ENCODE data around the gene LSAMP. TPM values are rescaled to one million over a fixed set of nuclear protein-coding genes. Genes with fewer than 3 reads are reported as not detected.

LSAMP gene
- total and polyA plus RNA-seq, 9 of the 15 experiments (the other 6 are each of a cell fraction or from before 2014, with no cell fraction given), result 0.09 to 0.11 TPM; not detected in 7

GRCh38 chr3:116077059-116077458 lies 368.2 kb downstream of the LSAMP start:
- CTCF ChIA-PET (ENCODE audit: low intra/inter-chr PET ratio), result no interaction called here
- Histone ChIP-seq H3K36me3 (ENCODE audit: control insufficient read depth, insufficient read depth, low read length) (no peaks in the 10 kb centered on the region), H3K4me2 (ENCODE audit: insufficient read depth, low read length) (no peak overlapping the region), H3K79me2 (ENCODE audit: control insufficient read depth, insufficient read depth, low read length) (no peaks in the 10 kb centered on the region), H4K20me1 (replicated peaks; ENCODE audit: control insufficient read depth, insufficient read depth, low read length) (no peaks in the 10 kb centered on the region), H3K9me3 (replicated peaks; ENCODE audit: control insufficient read depth, insufficient read depth, low read depth, low read length) (no peaks in the 10 kb centered on the region), H3K4me3 (no peak overlapping the region), H3K27ac (ENCODE audit: extremely low read depth, low read depth, low read length) (no peak overlapping the region; the same call in 2 of the 3 replicates), H3K4me1 (replicated peaks in 1 of 2; ENCODE audit: control insufficient read depth in 2 of 2, insufficient read depth in 2 of 2, low read length in 2 of 2) (peaks cover 0 to 5% of the 10 kb centered on the region in 2 experiments; a peak in 2 of 5 replicates), H2AFZ (ENCODE audit: low read depth, low read length) (no peak overlapping the region), H3K9ac (ENCODE audit: insufficient read depth in 1 of 2, low read depth in 2 of 2, low read length in 2 of 2) (no peak overlapping the region), H3K9me1 (ENCODE audit: control insufficient read depth, insufficient read depth, low read length) (no peaks in the 10 kb centered on the region), H3K27me3 (ENCODE audit: control insufficient read depth in 2 of 2, insufficient read depth in 2 of 2, low read length in 2 of 2) (no peaks in the 10 kb centered on the region)
- in situ Hi-C loops (cut with MboI) (no loop called here), intact Hi-C loops (cut with micrococcal nuclease) (no loop called here)
- ATAC-seq (no peak), FAIRE-seq (no peak), DNase-seq (ENCODE audit: extremely low read depth in 1 of 4, low spot score in 3 of 4) (no peak)
- BruUV-seq (replicated peaks), result no TSS peak
- TF ChIP-seq CEBPB (tag; IDR thresholded peaks at IDR 0.05) (peak; percentile 66), USF2 (CRISPR knock-in tag; IDR thresholded peaks at IDR 0.05) (no peak), CEBPG (CRISPR knock-in tag; IDR thresholded peaks at IDR 0.05) (no peak), CEBPG (tag; conservative IDR thresholded peaks at IDR 0.05 in 1 of 2, IDR thresholded peaks at IDR 0.05 in 1 of 2) (peak; percentile 13 to 84; a peak in 2 of 4 replicates)
- POLR2A ChIA-PET, result no interaction called here
- WGBS (ENCODE audit: insufficient coverage, low coverage, missing lambda C conversion rate), result 100% methylated on average over 1 of the region's 1 CpG
